Activated CD8-positive, alpha-beta T cell treated with anti-CD3 and anti-CD28 coated beads for 36 hours (primary cell): ENCODE data around the gene PET117. TPM values are rescaled to one million over a fixed set of nuclear protein-coding genes. Genes with fewer than 3 reads are reported as not detected.

Experiments
- ATAC-seq: fragments of 200-7000 bp; cut with Tn5 transposase; one replicate; pipeline ENCODE4 v1.10.0; 2021; ENCODE audit warnings: mild to moderate bottlenecking, moderate library complexity
- CTCF ChIA-PET: fragments of 350-600 bp; sonication (Branson Sonifier 250); formaldehyde crosslinking; loops from one replicate; lab custom pipeline; 2021; ENCODE audit warnings: antibody characterized with exemption; lab: Charles Lee
- POLR2A ChIA-PET: fragments of 350-600 bp; sonication (Branson Sonifier 250); formaldehyde crosslinking; loops from one replicate; lab custom pipeline; 2021; ENCODE audit warnings: antibody characterized with exemption; lab: Charles Lee
- DNase-seq: peaks from one replicate; pipeline ENCODE4 v3.0.0-alpha.2; 2020
- H3K27ac Mint-ChIP-seq: one replicate; pipeline ENCODE4 v1.8.0; 2021; ENCODE audit warnings: mild to moderate bottlenecking, mixed read lengths
- H3K27me3 Mint-ChIP-seq: one replicate; pipeline ENCODE4 v1.8.0; 2021; ENCODE audit warnings: mixed read lengths
- H3K36me3 Mint-ChIP-seq: one replicate; pipeline ENCODE4 v1.8.0; 2021; ENCODE audit warnings: low read depth, mixed read lengths
- H3K4me1 Mint-ChIP-seq: one replicate; pipeline ENCODE4 v1.8.0; 2021; ENCODE audit warnings: low read depth, mixed read lengths
- H3K4me3 Mint-ChIP-seq: one replicate; pipeline ENCODE4 v1.8.0; 2021; ENCODE audit warnings: mild to moderate bottlenecking, moderate library complexity, mixed read lengths
- H3K9me3 Mint-ChIP-seq: one replicate; pipeline ENCODE4 v1.8.0; 2021; ENCODE audit warnings: mixed read lengths
- intact Hi-C: fragments of 100-400 bp; cut with micrococcal nuclease; formaldehyde crosslinking; loops from one replicate; pipeline ENCODE4 v1.10.0; 2022
- total RNA-seq, 2 experiments: library from RNA; stranded (reverse); gene quantifications; one replicate each; pipeline ENCODE4 v1.2.3, GENCODE V29; 2021
- TF ChIP-seq, protein P1 (sequence below): fragments of 200-600 bp; IDR thresholded peaks from one replicate; pipeline ENCODE4 v1.8.0; 2022; ENCODE audit warnings: antibody characterized with exemption, mild to moderate bottlenecking

PET117 gene
- total RNA-seq, 2 experiments from 2014 or later: 17.2 to 19.4 TPM

- TF ChIP-seq, protein P1, sequence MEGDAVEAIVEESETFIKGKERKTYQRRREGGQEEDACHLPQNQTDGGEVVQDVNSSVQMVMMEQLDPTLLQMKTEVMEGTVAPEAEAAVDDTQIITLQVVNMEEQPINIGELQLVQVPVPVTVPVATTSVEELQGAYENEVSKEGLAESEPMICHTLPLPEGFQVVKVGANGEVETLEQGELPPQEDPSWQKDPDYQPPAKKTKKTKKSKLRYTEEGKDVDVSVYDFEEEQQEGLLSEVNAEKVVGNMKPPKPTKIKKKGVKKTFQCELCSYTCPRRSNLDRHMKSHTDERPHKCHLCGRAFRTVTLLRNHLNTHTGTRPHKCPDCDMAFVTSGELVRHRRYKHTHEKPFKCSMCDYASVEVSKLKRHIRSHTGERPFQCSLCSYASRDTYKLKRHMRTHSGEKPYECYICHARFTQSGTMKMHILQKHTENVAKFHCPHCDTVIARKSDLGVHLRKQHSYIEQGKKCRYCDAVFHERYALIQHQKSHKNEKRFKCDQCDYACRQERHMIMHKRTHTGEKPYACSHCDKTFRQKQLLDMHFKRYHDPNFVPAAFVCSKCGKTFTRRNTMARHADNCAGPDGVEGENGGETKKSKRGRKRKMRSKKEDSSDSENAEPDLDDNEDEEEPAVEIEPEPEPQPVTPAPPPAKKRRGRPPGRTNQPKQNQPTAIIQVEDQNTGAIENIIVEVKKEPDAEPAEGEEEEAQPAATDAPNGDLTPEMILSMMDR: no peak
- intact Hi-C loops: no loop called here
- peaks cover 7% of the 10 kb centered on the region for H3K4me1 Mint-ChIP-seq
- H3K27me3 Mint-ChIP-seq: no peaks in the 10 kb centered on the region
- ChIA-PET POLR2A (no interaction called here), CTCF (no interaction called here)
- H3K4me3 Mint-ChIP-seq: no peak overlapping the region
- peaks cover 3% of the 10 kb centered on the region for H3K36me3 Mint-ChIP-seq
- H3K9me3 Mint-ChIP-seq: no peaks in the 10 kb centered on the region
- ATAC-seq: no peak
- DNase-seq: no peak
- H3K27ac Mint-ChIP-seq: no peak overlapping the region
Observed at GRCh38 chr20:18133962-18134361, 3.7 kb upstream of the PET117 start.

DNA sequence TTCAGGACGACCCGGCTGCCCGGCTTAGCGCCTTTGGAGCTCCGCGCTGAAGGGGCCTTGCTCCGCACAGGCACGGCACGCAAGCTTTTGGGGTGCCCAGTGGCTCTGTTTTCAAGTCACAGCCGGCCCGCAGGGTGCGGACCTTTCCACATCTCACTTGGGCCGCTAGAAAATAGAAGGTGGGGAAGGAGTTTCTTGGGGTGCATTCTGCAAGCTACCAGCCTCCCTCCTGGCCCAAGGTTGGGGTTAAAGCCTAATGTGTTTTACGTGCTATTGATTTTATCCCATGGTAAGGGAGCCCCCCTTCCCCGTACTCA, 561 bp downstream of the PET117 start:
- POLR2A ChIA-PET: interaction anchor here (0.7 to 3.4 kb wide), 12 partner anchors 8 to 632 kb away, joined by 3 to 10 read pairs (median 4); partner anchors contain the start of genes MGME1, SEC23B and SNX5
- no peak for DNase-seq
- CTCF ChIA-PET: no interaction called here
- TF ChIP-seq, protein P1: no peak
- H3K27me3 Mint-ChIP-seq: no peaks in the 10 kb centered on the region
- H3K27ac Mint-ChIP-seq: peak overlapping the region; percentile 90
- peak; percentile 40 for ATAC-seq
- peaks cover 13% of the 10 kb centered on the region for H3K36me3 Mint-ChIP-seq
- H3K9me3 Mint-ChIP-seq: no peaks in the 10 kb centered on the region
- peak overlapping the region; percentile 71 for H3K4me3 Mint-ChIP-seq
- peaks cover 31% of the 10 kb centered on the region for H3K4me1 Mint-ChIP-seq
- intact Hi-C loops: loop anchor here (5.0 kb wide), 1 partner anchor 139 kb away; no protein-coding TSS in a partner anchor

GRCh38 chr20:18138639-18139583, 1.2 kb downstream of the PET117 start:
- Mint-ChIP-seq H3K4me3 (peak overlapping the region; percentile 71), H3K4me1 (peaks cover 33% of the 10 kb centered on the region), H3K27ac (peak overlapping the region; percentile 90), H3K27me3 (no peaks in the 10 kb centered on the region), H3K9me3 (no peaks in the 10 kb centered on the region), H3K36me3 (peaks cover 15% of the 10 kb centered on the region)
- ChIA-PET POLR2A (interaction anchor here (0.6 to 3.4 kb wide), 12 partner anchors 7 to 633 kb away, joined by 3 to 10 read pairs (median 4); partner anchors contain the start of genes MGME1, SEC23B and SNX5), CTCF (no interaction called here)
- DNase-seq (no peak), ATAC-seq (no peak)
- TF ChIP-seq, protein P1: no peak
- intact Hi-C loops: loop anchor here (5.0 kb wide), 1 partner anchor 138 kb away; no protein-coding TSS in a partner anchor

- H3K4me1 Mint-ChIP-seq: peaks cover 34% of the 10 kb centered on the region
- no peaks in the 10 kb centered on the region for H3K9me3 Mint-ChIP-seq
- DNase-seq (no peak), ATAC-seq (no peak)
- H3K27me3 Mint-ChIP-seq: no peaks in the 10 kb centered on the region
- peaks cover 20% of the 10 kb centered on the region for H3K36me3 Mint-ChIP-seq
- intact Hi-C loops: loop anchor here (5.0 kb wide), 1 partner anchor 137 kb away; no protein-coding TSS in a partner anchor
- peak overlapping the region; percentile 71 for H3K4me3 Mint-ChIP-seq
- TF ChIP-seq, protein P1: no peak
- peak overlapping the region; percentile 16 for H3K27ac Mint-ChIP-seq
- ChIA-PET POLR2A (interaction anchor here (1.5 kb wide), 1 partner anchor 9 kb away, joined by 3 read pairs; no protein-coding TSS in a partner anchor), CTCF (no interaction called here)
Observed at GRCh38 chr20:18139832-18140231, 2.2 kb downstream of the PET117 start.
